ENCODE measurements around the gene TMEM175. TPM values are rescaled to one million over a fixed set of nuclear protein-coding genes. Genes with fewer than 3 reads are reported as not detected.

The TMEM175 gene
- total and polyA plus RNA-seq, 2 of the 8 experiments (the other 6 are each of a cell fraction or from before 2014, with no cell fraction given), result 4.9 to 20.7 TPM

- TF ChIP-seq SIX5 (IDR thresholded peaks at IDR 0.05; ENCODE audit: low read depth, low read length) (no peak), RNF2 (IDR thresholded peaks at IDR 0.05; ENCODE audit: borderline replicate concordance, low read depth, low read length, missing control alignments, poor library complexity, severe bottlenecking) (no peak), GTF2F1 (IDR thresholded peaks at IDR 0.05; ENCODE audit: borderline replicate concordance, low read depth, low read length) (no peak), SIRT6 (IDR thresholded peaks at IDR 0.05; ENCODE audit: low read length) (no peak)
These were observed 6.3 kb upstream of the TMEM175 start (continued) for GRCh38 chr4:925771-926500.
